ENCODE results near the gene MBNL2.
A peak's percentile ranks its signal among the peaks of the same experiment; 100 is the strongest.

Gene MBNL2

DNA sequence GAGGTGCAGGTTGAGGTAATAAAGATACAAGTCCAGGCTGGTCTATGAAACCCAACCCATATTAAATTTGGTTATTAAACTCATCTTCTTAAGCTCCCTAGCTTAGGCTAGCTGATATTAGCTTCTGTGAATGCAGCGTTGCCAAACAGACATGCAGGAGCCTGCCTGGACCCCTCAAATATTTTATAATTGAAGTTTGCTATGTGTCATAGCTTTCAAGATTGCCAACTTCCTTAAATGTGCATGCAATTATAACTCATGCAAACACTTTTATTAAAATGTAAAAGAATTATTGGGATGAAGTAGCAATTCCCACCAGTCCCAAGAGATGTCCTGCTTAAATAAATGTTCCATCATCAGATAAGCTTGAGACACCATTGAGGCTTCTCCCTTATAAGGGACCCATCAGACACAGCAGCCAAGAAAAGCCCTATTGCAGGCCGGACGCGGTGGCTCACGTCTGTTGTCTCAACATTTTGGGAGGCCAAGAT, 51.3 kb downstream of the MBNL2 start:
- DNase-seq (ENCODE audit: low spot score): no peak

DNA sequence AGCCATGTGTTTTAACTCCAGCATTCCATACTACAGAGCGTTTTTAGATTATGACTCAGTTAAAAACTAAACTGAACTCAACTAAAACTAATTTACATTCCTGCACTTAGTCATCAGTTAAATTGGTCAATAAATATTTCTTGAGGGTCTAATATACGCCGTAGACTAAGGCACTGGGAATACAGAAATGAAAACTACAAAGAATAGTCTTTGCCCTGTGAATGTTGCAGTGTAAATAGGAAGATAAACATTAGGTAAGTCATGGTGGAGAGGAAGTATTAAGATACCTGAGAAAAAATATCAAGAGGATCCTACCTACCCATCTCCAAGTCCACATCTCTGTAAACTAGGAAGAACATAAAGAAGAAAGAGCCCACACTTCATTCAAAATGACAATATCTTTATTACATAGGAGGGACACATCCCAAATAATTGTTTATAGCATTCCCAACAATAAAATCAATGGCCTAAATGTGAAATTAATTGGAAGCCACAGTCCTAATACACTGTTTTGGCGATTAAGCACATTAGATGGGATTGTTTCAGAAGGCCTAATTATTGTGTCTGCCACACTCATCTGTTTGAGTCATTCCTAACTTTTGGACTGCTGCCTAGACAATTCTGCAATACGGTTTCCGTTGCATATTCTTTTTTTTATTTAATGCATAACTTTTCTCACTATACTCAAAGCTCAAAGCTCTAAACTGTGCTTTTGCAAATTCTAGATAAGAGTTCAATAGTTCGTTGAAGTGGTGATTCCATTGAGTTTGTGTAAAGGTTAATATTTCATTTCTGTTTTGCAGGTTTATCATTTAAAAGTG, 52.9 kb downstream of the MBNL2 start:
- peak; percentile 73 for DNase-seq (ENCODE audit: low spot score)

- no peak for DNase-seq (ENCODE audit: low spot score)
Observed at GRCh38 chr13:97275776-97276501, 53.8 kb downstream of the MBNL2 start.

GRCh38 chr13:97276862-97277269, 54.7 kb downstream of the MBNL2 start:
- DNase-seq (ENCODE audit: low spot score): no peak

- DNase-seq (ENCODE audit: low spot score): no peak
Observed at GRCh38 chr13:97278435-97279411, 56.6 kb downstream of the MBNL2 start.

DNA sequence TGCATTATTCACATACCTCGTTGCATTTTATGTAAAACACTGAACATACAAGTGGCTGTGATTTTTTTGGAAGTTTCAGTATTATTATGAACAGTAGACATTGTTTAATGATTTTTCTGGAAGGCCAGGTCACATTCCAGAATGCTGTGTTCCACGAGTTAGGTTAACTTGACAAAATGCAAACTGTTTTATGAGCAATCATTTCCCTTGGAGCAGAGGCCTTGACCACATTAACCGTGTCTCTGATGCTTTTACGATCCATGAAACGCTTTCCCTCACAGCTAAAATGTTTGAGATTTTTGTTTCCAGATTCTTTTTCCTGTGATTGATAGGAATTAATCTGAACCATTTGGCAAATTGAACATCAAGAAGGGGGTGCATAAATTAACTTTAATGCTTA, 57.8 kb downstream of the MBNL2 start:
- DNase-seq (ENCODE audit: low spot score): no peak

- DNase-seq (ENCODE audit: low spot score): no peak
Observed at GRCh38 chr13:97280478-97280877, 58.3 kb downstream of the MBNL2 start.

GRCh38 chr13:97281028-97281427, 58.9 kb downstream of the MBNL2 start:
- DNase-seq (ENCODE audit: low spot score): no peak

DNA sequence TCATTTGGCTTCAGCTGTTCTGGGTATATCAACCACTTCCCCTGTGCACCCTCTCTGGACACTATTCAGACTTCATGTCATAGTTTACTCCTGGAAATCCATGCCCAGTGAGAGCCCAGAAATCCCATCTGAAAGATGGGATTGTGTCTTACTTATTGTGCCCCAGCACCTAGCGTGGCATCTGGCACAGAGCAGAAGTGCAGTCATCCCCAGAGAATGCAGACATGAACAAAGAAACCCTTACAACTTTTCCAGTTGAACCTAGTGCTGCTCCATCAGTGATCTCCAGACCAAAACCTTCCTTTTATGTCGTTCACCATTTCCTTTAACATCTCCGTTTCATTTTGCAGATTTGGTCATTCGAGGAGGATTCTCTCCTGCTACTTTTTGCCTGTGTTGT, 60.6 kb downstream of the MBNL2 start:
- DNase-seq (ENCODE audit: low spot score): no peak

DNA sequence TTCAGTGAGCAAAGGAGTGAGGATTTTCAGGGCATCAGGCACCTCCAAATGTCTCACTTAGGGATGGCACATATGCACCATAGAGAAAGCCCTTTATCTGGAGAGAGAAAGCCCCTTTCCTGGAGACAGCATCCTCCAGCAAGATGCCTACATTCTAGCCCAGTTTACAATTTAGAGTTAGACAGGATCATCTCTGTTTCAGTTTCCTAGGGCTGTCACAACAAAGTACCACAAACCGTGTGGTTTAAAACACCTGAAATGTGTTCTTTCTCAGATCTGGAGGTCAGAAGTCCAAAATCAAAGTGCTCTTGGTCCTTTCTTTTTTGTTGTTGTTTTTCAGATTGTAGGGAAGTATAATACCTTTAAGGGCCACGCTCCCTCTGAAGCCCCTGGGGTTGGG, 61.8 kb downstream of the MBNL2 start:
- DNase-seq (ENCODE audit: low spot score): no peak

GRCh38 chr13:97284558-97284957, 62.4 kb downstream of the MBNL2 start:
- DNase-seq (ENCODE audit: low spot score): no peak

DNA sequence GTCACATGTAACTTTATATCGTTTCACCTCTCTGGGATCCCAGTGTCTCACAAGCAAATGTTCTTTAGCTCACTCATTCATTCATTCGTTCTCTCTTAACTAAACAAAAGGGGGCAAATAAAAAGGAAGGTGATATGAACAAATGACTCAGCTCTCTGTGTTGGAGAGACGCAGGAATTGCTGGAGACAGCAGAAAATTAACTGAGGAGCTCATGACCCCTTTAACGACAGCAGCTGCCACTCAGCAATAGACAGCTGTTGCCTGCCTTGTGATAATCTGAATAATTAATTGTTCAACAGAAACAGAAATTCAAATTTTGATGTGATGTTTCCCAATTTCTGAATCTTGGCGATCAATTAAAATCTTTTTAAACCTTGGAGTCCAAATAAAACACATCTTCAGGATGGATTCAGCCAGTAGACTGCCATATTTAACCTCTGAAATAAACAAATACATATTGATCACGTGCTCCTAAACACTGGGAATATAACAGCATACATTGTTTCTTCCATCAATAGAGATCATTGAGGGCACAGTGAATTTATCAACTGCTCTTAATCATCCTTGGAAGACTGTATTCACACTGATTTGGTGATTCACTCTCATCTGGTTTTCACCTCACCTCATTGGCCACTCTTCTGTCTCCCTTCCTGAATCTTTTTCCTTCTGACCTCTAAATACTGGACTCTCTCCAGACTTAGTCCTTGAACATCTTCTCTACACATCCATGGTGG, 63.3 kb downstream of the MBNL2 start:
- DNase-seq (ENCODE audit: low spot score): no peak

DNA sequence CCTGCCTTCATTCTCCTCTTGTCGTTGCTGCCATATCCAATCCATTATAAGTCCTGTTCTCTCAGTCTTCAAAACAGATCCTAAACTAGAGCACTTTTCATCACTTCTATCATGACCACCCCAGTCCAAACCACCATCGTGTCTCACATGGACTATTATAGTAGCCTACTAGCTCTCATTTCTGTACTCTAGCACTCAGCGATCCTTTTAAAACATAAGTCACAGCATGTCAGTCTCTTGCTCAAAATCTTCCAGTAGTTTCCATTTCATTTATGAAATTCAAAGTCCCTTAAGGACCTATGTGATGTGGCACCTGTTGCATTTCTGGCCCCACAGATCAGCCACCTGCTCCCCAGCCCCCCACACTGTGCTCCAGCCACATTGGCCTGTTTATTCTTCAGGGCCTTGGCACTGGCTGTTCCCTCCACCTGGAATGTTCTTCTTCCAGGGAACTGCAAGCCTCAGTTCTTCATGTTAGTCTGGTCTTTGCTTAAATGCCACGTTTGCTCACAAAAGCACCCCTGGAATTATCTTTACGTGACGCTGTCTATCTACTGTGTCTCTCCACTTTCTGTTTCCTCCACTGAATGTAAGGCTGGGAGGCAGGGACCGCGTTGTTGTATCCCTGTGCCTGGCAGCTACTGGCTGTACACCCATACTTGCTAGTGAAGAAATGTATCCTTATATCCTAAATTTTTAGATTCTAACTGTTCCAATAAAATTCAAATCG, 64.3 kb downstream of the MBNL2 start:
- DNase-seq (ENCODE audit: low spot score): no peak

- no peak for DNase-seq (ENCODE audit: low spot score)
Observed at GRCh38 chr13:97287047-97287383, 64.9 kb downstream of the MBNL2 start.

DNA sequence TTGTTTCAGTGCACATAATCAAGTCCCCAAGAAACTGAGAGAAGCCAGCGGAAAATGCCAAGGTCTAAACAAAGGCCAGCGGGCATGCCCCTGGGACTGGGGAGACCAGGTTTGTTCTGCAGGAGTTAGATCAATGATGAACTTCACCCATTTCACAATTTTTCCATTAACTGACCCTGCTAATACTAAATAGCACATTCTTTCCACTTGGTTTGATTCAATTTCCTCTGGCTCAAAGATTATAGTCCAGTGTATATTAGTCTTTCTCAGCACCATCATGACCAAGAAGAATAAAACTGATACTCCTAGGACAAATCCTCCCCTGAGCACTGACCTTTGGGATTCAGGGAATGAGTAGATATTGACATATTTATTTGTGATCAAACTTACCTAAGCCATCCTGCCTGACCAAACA, 66.4 kb downstream of the MBNL2 start:
- DNase-seq (ENCODE audit: low spot score): no peak

- DNase-seq (ENCODE audit: low spot score): no peak
Observed at GRCh38 chr13:97289514-97290298, 67.6 kb downstream of the MBNL2 start.

GRCh38 chr13:97295283-97296182, 73.4 kb downstream of the MBNL2 start:
- peak; percentile 50 for DNase-seq (ENCODE audit: low spot score)

DNA sequence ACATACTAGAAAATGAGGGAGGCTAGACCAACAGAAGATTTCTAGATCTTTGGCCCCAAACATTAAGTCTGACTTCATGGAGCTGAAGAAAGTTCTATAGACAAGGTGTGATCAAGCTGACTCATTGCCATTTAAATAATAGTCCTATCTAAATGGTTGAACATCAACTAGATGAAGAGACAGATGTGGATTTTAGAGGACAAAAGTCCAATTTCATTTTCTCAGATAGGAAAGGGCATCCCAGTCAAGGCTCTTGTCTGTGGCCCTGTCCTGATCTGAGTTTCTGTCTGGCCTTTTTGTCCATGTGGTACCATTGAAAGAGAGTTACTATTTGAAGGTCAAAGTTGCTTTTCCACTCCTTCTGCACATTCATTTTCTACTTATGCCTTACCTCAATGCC, 74.6 kb downstream of the MBNL2 start:
- no peak for DNase-seq (ENCODE audit: low spot score)

GRCh38 chr13:97298816-97299215, 76.7 kb downstream of the MBNL2 start:
- DNase-seq (ENCODE audit: low spot score): no peak

Measured in kidney capillary endothelial cell (primary cell).